Neural progenitor cell (in vitro differentiated cells): ENCODE measurements around the gene G3BP2.

Source experiments
- CTCF ChIP-seq: fragments of 200-600 bp; sonication (generic); IDR thresholded peaks from 2 replicates; pipeline ENCODE4 v1.5.1; 2017; ENCODE audit warnings: antibody characterized with exemption, mild to moderate bottlenecking
- EZH2 ChIP-seq: fragments of 200-600 bp; sonication (generic); IDR thresholded peaks from 2 replicates; pipeline ENCODE4 v1.6.1; 2017; ENCODE audit warnings: antibody characterized with exemption, mild to moderate bottlenecking, moderate library complexity
- EZH2phosphoT487 ChIP-seq: fragments of 200-600 bp; sonication (generic); IDR thresholded peaks from 2 replicates; pipeline ENCODE4 v1.6.1; 2017; ENCODE audit warnings: antibody characterized with exemption

GRCh38 chr4:75630174-75630936 lies 42.9 kb downstream of the G3BP2 start, which contains the start of gene CDKL2:
- no peak for TF ChIP-seq CTCF
- no peak for TF ChIP-seq EZH2phosphoT487
- no peak for TF ChIP-seq EZH2
